ENCODE measurements around the gene ENTREP3.

ENTREP3 gene

GRCh38 chr1:155277070-155277901, 22.0 kb upstream of the ENTREP3 start, which contains the start of gene HCN3:
Gene HCN3 (plus strand): TSS chr1:155277463. CDS start chr1:155277591, 128 bp downstream.
- H3K27me3 Mint-ChIP-seq (ENCODE audit: low read depth): no peaks in the 10 kb centered on the region
- H3K4me1 Mint-ChIP-seq: peaks cover 31% of the 10 kb centered on the region
- peaks cover 8% of the 10 kb centered on the region for H3K36me3 Mint-ChIP-seq (ENCODE audit: low read depth)
- peak within 1 kb of the TSS; percentile 82 to 88 (median 84) for H3K4me3 Mint-ChIP-seq
- TF ChIP-seq CTCF (IDR thresholded peaks at IDR 0.05; ENCODE audit: unreplicated experiment in 3 of 3): peak; percentile 62 to 92 (median 74)
- no peaks in the 10 kb centered on the region for H3K9me3 Mint-ChIP-seq
- H3K27ac Mint-ChIP-seq: peak within 1 kb of the TSS; percentile 45 to 90 (median 87)

- peak within 1 kb of the TSS; percentile 85 to 98 (median 97) for H3K27ac Mint-ChIP-seq
- H3K27me3 Mint-ChIP-seq (ENCODE audit: low read depth): no peaks in the 10 kb centered on the region
- no peaks in the 10 kb centered on the region for H3K9me3 Mint-ChIP-seq
- no peak for TF ChIP-seq CTCF (IDR thresholded peaks at IDR 0.05; ENCODE audit: unreplicated experiment in 3 of 3)
- H3K4me1 Mint-ChIP-seq: peaks cover 33% of the 10 kb centered on the region
- H3K36me3 Mint-ChIP-seq (ENCODE audit: low read depth): peaks cover 31% of the 10 kb centered on the region
- peak within 1 kb of the TSS; percentile 92 to 95 (median 95) for H3K4me3 Mint-ChIP-seq
These were observed 18.3 kb upstream of the ENTREP3 start, which contains the start of gene CLK2 for GRCh38 chr1:155273343-155274245. Gene CLK2 (minus strand): TSS chr1:155273504. CDS start chr1:155270977, 2,527 bp downstream.

- peak overlapping the region; percentile 85 to 97 (median 93) for H3K27ac Mint-ChIP-seq
- no peaks in the 10 kb centered on the region for H3K27me3 Mint-ChIP-seq (ENCODE audit: low read depth)
- TF ChIP-seq CTCF (IDR thresholded peaks at IDR 0.05; ENCODE audit: unreplicated experiment in 3 of 3): no peak
- H3K36me3 Mint-ChIP-seq (ENCODE audit: low read depth): peaks cover 35% of the 10 kb centered on the region
- peaks cover 32% of the 10 kb centered on the region for H3K4me1 Mint-ChIP-seq
- H3K9me3 Mint-ChIP-seq: no peaks in the 10 kb centered on the region
- peak overlapping the region; percentile 92 to 95 (median 94) for H3K4me3 Mint-ChIP-seq
These were observed 17.4 kb upstream of the ENTREP3 start for GRCh38 chr1:155272466-155273342.

- Mint-ChIP-seq H3K9me3 (no peaks in the 10 kb centered on the region), H3K4me1 (peaks cover 22% of the 10 kb centered on the region), H3K36me3 (ENCODE audit: low read depth) (peaks cover 65% of the 10 kb centered on the region), H3K27me3 (ENCODE audit: low read depth) (no peaks in the 10 kb centered on the region), H3K27ac (no peak overlapping the region), H3K4me3 (no peak overlapping the region)
- TF ChIP-seq CTCF (IDR thresholded peaks at IDR 0.05; ENCODE audit: unreplicated experiment in 3 of 3): no peak
These were observed 14.1 kb upstream of the ENTREP3 start for GRCh38 chr1:155269381-155269780.

GRCh38 chr1:155268630-155269029, 13.3 kb upstream of the ENTREP3 start:
- H3K27ac Mint-ChIP-seq: no peak overlapping the region
- TF ChIP-seq CTCF (IDR thresholded peaks at IDR 0.05; ENCODE audit: unreplicated experiment in 3 of 3): no peak
- H3K4me1 Mint-ChIP-seq: peaks cover 19% of the 10 kb centered on the region
- H3K4me3 Mint-ChIP-seq: no peak overlapping the region
- H3K36me3 Mint-ChIP-seq (ENCODE audit: low read depth): peaks cover 71% of the 10 kb centered on the region
- no peaks in the 10 kb centered on the region for H3K27me3 Mint-ChIP-seq (ENCODE audit: low read depth)
- H3K9me3 Mint-ChIP-seq: no peaks in the 10 kb centered on the region

All from nephron (organoid).